Jurkat, Clone E6-1 (cell line): ENCODE data around the gene GGTLC1.
"Not testable (repeated sequence)": the region's sequence is repeated elsewhere in the genome, so short reads cannot be mapped to it uniquely, and the experiment has no call there.

ENCODE experiments used
- DNase-seq: peaks from one replicate; pipeline ENCODE4 v3.0.0-alpha.2; 2011; ENCODE audit warnings: low read depth, low spot score
- H3K4me3 ChIP-seq: 2 replicates; pipeline ENCODE4 v1.5.1; 2011; ENCODE audit warnings: mild to moderate bottlenecking, low read length, control low read depth, moderate library complexity

GGTLC1 gene

GRCh38 chr20:23995905-23996666, 7.5 kb upstream of the GGTLC1 start:
- H3K4me3 ChIP-seq: no peak overlapping the region
- peak; percentile 47 for DNase-seq

- H3K4me3 ChIP-seq, DNase-seq: not testable (repeated sequence)
Measured at GRCh38 chr20:23995291-23995690, 6.7 kb upstream of the GGTLC1 start.

- DNase-seq, H3K4me3 ChIP-seq: not testable (repeated sequence)
Measured at GRCh38 chr20:23994001-23994633, 5.5 kb upstream of the GGTLC1 start.

GRCh38 chr20:23993440-23993839, 4.9 kb upstream of the GGTLC1 start:
- not testable (repeated sequence) for H3K4me3 ChIP-seq, DNase-seq

GRCh38 chr20:23990296-23990695, 1.7 kb upstream of the GGTLC1 start:
- not testable (repeated sequence) for DNase-seq

GRCh38 chr20:23988966-23989365, 387 bp upstream of the GGTLC1 start:
- DNase-seq: not testable (repeated sequence)

More at GRCh38 chr20:23990296-23990695, 1.7 kb upstream of the GGTLC1 start:
- not testable (repeated sequence) for H3K4me3 ChIP-seq

GRCh38 chr20:23986716-23987115, 1.9 kb downstream of the GGTLC1 start:
- H3K4me3 ChIP-seq, DNase-seq: not testable (repeated sequence)

More at GRCh38 chr20:23988966-23989365, 387 bp upstream of the GGTLC1 start:
- H3K4me3 ChIP-seq: not testable (repeated sequence)

- DNase-seq, H3K4me3 ChIP-seq: not testable (repeated sequence)
Measured at GRCh38 chr20:23986310-23986709, 2.3 kb downstream of the GGTLC1 start.

GRCh38 chr20:23985790-23986225, 2.8 kb downstream of the GGTLC1 start:
- not testable (repeated sequence) for H3K4me3 ChIP-seq, DNase-seq

GRCh38 chr20:23985066-23985789, 3.4 kb downstream of the GGTLC1 start:
- not testable (repeated sequence) for H3K4me3 ChIP-seq, DNase-seq

GRCh38 chr20:23984476-23985023, 4.0 kb downstream of the GGTLC1 start:
- DNase-seq, H3K4me3 ChIP-seq: not testable (repeated sequence)

- DNase-seq: not testable (repeated sequence)
Measured at GRCh38 chr20:23982112-23983018, 6.2 kb downstream of the GGTLC1 start.

GRCh38 chr20:23981526-23981925, 7.1 kb downstream of the GGTLC1 start:
- DNase-seq, H3K4me3 ChIP-seq: not testable (repeated sequence)

More at GRCh38 chr20:23982112-23983018, 6.2 kb downstream of the GGTLC1 start:
- H3K4me3 ChIP-seq: not testable (repeated sequence)

GRCh38 chr20:23981014-23981413, 7.6 kb downstream of the GGTLC1 start:
- H3K4me3 ChIP-seq, DNase-seq: not testable (repeated sequence)

- H3K4me3 ChIP-seq: not testable (repeated sequence)
Measured at GRCh38 chr20:23979899-23980811, 8.4 kb downstream of the GGTLC1 start.

GRCh38 chr20:23979380-23979779, 9.2 kb downstream of the GGTLC1 start:
- not testable (repeated sequence) for H3K4me3 ChIP-seq, DNase-seq

More at GRCh38 chr20:23979899-23980811, 8.4 kb downstream of the GGTLC1 start:
- DNase-seq: not testable (repeated sequence)

- H3K4me3 ChIP-seq: not testable (repeated sequence)
- DNase-seq: peak; percentile 21
Measured at GRCh38 chr20:23978457-23978856, 10.1 kb downstream of the GGTLC1 start.
